Iris pigment epithelial cell (primary cell): ENCODE data around the gene EMD.
"Not testable (repeated sequence)": the region's sequence is repeated elsewhere in the genome, so short reads cannot be mapped to it uniquely, and the experiment has no call there.

Experiments
- DNase-seq: peaks from one replicate; pipeline ENCODE4 v3.0.0-alpha.2; 2011; ENCODE audit warnings: low read depth

The EMD gene

GRCh38 chrX:154371017-154371788 is 7.9 kb upstream of the EMD start:
- peak; percentile 93 for DNase-seq

GRCh38 chrX:154371789-154372300 is 7.2 kb upstream of the EMD start:
- no peak for DNase-seq

DNA sequence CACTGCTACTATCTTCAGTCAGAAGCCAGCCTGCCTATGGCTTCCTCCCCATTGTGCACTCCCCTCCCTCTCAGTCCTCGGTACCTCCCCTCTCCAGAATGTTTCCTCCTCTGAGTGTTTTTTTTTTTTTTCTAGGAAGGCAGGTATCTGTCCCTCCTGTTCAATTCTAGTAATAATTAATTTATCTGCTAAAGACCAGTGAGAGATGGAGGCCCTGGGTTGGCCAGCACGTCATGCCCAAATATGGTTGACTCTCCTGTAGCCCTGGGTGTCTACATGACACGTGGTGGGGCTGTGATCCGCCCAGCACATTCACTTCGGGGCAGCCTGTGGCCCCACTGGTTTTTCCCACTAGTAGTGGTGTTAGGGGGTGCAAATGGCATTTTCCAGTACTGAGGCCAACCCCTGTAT is 6.5 kb upstream of the EMD start:
- no peak for DNase-seq

DNA sequence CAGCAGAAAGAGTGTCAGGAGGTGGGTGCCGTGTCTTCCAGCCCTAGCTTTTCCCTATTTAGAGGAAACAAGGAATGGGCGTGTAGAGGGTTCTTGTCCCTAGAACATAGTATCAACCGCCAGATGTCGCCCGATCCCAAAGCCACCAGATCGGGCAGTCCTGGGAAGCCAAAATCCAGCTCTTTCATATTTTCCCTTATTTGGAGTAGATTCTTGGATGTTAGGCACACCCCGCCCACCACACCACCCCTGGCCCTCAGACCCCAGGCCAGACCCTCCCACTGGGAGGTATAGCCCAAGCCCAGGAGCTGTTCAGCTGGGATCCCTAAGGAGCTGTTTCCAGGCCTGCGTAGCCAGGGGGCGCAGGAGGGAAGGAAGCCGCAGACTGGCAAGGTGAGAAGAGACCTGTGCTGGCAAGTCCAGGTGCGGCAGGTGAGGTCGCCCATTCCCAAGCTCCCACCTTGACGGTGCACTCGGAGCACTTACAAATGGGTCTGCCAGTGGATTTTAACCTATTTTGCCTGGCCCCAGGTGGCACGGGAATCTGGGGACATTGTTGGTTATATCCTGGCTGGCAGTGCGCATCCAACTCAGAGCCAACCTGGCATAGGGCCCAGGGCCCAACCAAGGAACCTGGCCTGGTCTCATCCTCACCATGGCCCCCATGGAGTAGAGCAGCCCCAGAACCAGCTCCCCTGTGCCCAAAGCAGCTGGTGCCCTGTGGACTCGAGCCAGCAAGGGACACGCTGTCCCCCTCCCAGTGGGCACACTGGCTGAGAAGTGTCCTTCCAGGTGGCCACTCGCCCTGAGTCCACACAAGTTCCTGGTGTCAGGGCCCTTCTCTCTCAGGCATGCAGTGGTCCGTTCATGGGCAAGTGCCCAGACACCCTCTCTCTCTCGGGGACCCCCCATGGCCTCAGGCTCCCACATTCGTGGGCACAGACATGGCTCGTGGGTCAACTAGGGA is 5.5 kb upstream of the EMD start:
- peak; percentile 32 for DNase-seq

DNA sequence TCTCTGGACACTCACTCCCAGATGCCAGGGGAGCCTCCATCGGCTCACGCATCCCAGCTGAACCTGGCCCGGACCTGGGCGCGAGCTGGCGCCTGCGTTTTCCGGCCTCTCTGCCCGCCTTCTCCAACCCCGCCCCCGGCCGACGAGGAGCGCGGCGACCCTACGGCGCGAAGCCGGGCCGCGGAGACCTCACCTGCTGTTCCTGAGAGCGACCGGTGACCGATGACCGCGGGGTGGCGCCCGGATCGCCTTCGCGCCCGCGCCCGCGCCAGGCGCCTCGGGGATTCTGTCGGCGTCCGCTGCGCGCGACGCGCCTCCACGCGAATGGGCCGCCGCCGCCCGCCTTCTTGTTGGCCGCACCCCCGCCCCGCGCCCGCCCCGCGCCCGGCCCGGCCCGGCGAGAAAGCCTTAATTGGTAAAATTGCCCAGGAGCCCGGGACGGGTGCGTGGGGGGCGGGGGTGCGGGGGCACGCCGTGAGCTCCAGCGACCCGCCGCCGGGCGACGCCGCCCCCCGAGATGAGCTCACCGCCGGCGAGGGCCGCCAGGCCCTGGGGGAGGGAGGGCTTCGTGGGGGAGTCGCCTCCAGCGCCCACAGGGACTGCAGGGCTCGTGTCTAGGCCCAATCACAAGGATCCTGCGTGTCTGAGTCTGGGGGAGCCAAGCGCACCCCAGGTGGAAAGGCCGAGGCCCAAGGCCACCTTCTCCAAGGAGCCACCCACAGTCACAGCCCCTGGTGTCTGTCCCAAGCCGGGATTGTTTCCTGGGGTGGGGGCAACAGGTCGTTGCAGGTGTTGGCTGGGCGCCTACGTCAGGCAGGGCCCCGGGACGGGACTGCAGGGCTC is 4.6 kb upstream of the EMD start, which contains the start of gene FLNA:
FLNA (minus strand) TSS at position 322 of the 843 bp plus-strand sequence. CDS start 3,389 bp downstream, outside the sequence.
- DNase-seq, result no peak

GRCh38 chrX:154375156-154375504 is 4.0 kb upstream of the EMD start:
- no peak for DNase-seq

GRCh38 chrX:154376774-154377173 is 2.3 kb upstream of the EMD start:
- no peak for DNase-seq

GRCh38 chrX:154378059-154378798 is 866 bp upstream of the EMD start:
- no peak for DNase-seq

- DNase-seq, result no peak
Measured at GRCh38 chrX:154379569-154379951, 465 bp downstream of the EMD start.

DNA sequence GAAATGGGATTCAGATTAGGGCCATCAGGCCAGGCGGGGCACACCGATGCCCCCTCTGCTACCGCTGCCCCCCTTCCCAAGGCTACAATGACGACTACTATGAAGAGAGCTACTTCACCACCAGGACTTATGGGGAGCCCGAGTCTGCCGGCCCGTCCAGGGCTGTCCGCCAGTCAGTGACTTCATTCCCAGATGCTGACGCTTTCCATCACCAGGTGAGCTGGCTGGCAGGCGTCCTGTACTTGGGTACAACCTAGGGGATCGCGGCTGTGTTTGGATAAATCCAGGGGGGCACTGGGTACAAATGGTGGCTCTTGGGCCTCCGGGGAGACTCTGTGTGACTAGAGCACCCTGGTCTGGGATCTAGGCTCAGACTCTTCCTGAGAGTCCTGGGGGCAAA is 1.1 kb downstream of the EMD start:
- DNase-seq, result peak; percentile 30

GRCh38 chrX:154380787-154381186 is 1.7 kb downstream of the EMD start:
- DNase-seq, result no peak

GRCh38 chrX:154381271-154381670 is 2.2 kb downstream of the EMD start:
- DNase-seq, result no peak

- no peak for DNase-seq
Measured at GRCh38 chrX:154382483-154383069, 3.5 kb downstream of the EMD start.

DNA sequence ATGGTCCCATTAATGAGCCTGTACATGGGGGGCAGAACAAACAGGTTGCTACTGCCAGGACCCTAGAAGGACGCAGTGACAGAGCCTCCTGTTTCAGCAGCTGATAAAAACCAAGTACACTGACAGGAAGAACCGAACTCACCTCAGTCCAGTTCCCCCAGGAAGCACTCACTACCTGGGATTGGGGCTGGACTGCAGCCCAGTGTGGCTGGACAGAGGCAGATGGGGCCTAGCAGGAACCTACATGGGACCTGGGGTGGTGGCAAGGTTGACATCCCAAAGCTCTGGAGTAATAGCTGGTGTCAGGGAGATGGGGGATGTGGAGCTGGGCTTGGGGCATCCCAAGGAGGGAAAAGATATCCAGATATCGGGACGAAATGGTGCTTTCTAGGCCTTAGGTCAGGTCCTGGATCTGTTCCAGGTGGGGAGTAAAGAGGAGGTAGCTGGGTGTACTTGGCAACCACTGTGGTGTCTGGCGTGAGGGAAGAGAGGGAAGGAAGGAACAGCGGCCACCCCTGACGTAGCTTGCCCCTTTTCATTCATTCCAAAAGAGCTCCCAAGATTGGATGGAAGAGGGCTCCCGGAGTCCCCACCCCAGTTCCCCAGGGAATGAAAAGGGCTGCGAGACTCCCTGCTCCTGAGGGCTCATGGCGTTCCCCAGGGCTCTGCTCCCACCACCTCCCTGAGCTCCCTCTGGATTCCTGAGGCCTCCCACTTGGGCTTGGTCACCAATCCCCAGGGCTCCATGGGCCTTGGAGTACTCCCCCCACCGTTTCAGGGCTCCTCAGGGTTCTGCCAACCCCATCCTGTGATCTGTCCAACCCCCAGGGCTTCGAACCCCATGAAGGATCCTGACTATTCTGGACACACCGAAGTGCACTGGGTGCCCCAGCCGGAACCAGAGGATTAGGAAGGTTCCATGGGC is 4.5 kb downstream of the EMD start:
- no peak for DNase-seq

- DNase-seq, result no peak
Measured at GRCh38 chrX:154384284-154384892, 5.3 kb downstream of the EMD start.

- not testable (repeated sequence) for DNase-seq
Measured at GRCh38 chrX:154388094-154388493, 9.0 kb downstream of the EMD start.

DNA sequence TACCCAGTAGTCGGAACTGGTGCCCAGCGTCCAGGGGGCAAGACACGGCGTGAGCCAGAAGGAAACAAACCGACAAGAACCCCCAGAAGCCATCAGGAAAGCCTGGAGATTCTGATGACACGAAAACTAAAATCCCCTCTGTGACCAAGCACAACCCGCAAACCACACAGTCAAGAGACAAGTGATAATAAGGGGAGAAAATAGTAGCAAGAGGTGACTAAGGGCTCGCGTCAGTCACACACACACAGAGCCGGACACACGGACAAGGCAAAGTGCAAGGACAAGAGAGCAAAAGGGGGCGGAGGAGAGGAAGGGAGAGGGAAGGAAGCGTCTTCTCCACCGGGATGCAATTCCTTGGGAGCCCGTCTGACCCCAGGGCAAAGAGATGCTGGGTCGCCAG is 9.6 kb downstream of the EMD start:
- not testable (repeated sequence) for DNase-seq

- DNase-seq, result not testable (repeated sequence)
Measured at GRCh38 chrX:154389812-154390747, 11.0 kb downstream of the EMD start.
